GM21723 (cell line): Measurements from ENCODE around the gene USP54.
A peak's percentile ranks its signal among the peaks of the same experiment; 100 is the strongest.
"Not testable (repeated sequence)": the region's sequence is repeated elsewhere in the genome, so short reads cannot be mapped to it uniquely, and the experiment has no call there.

ENCODE experiments used
- ATAC-seq: cut with Tn5 transposase; IDR thresholded peaks from one replicate; pipeline ENCODE4 v1.9.1; 2021; ENCODE audit warnings: mild to moderate bottlenecking, moderate library complexity; ENCODE audit not compliant: unreplicated experiment

Gene USP54

GRCh38 chr10:73590881-73591799 is at the start of gene USP54:
TSS of gene USP54 (minus strand) at chr10:73591342. CDS start at chr10:73575658, 15,684 bp downstream.
- ATAC-seq: no peak

GRCh38 chr10:73639286-73639685 is 48.1 kb upstream of the USP54 start:
- no peak for ATAC-seq

- ATAC-seq: no peak
Measured at GRCh38 chr10:73635781-73636180, 44.6 kb upstream of the USP54 start.

- ATAC-seq: no peak
Measured at GRCh38 chr10:73634421-73634820, 43.3 kb upstream of the USP54 start.

- ATAC-seq: no peak
Measured at GRCh38 chr10:73629165-73629564, 38.0 kb upstream of the USP54 start.

GRCh38 chr10:73628405-73628804 is 37.3 kb upstream of the USP54 start:
- no peak for ATAC-seq

GRCh38 chr10:73627300-73627699 is 36.2 kb upstream of the USP54 start:
- ATAC-seq: no peak

GRCh38 chr10:73625884-73626752 is 35.0 kb upstream of the USP54 start:
- ATAC-seq: peak; percentile 96

- peak; percentile 33 for ATAC-seq
Measured at GRCh38 chr10:73625004-73625883, 34.1 kb upstream of the USP54 start.

- no peak for ATAC-seq
Measured at GRCh38 chr10:73623056-73623455, 31.9 kb upstream of the USP54 start.

- not testable (repeated sequence) for ATAC-seq
Measured at GRCh38 chr10:73620974-73621373, 29.8 kb upstream of the USP54 start.

- ATAC-seq: not testable (repeated sequence)
Measured at GRCh38 chr10:73617143-73617542, 26.0 kb upstream of the USP54 start.

GRCh38 chr10:73614720-73615119 is 23.6 kb upstream of the USP54 start:
- ATAC-seq: no peak

- no peak for ATAC-seq
Measured at GRCh38 chr10:73609116-73609515, 18.0 kb upstream of the USP54 start.

GRCh38 chr10:73601486-73601921 is 10.4 kb upstream of the USP54 start:
- ATAC-seq: no peak

- no peak for ATAC-seq
Measured at GRCh38 chr10:73597346-73597745, 6.2 kb upstream of the USP54 start.

- no peak for ATAC-seq
Measured at GRCh38 chr10:73593812-73594211, 2.7 kb upstream of the USP54 start.

- ATAC-seq: no peak
Measured at GRCh38 chr10:73593110-73593509, 2.0 kb upstream of the USP54 start.

- ATAC-seq: no peak
Measured at GRCh38 chr10:73591935-73592699, 975 bp upstream of the USP54 start.
